Astrocyte (in vitro differentiated cells and primary cell): Measurements from ENCODE around the gene NFIA. TPM values are rescaled to one million over a fixed set of nuclear protein-coding genes. Genes with fewer than 3 reads are reported as not detected.

ENCODE experiments used
- DNase-seq: peaks from one replicate; pipeline ENCODE4 v3.0.0-alpha.2; 2010; ENCODE audit warnings: low read depth
- FAIRE-seq: peaks from 2 replicates; lab custom pipeline; 2011; peaks lifted over from hg19 to GRCh38; lab: Jason Lieb, UNC
- H2AFZ ChIP-seq: 2 replicates; pipeline ENCODE4 v1.6.0; 2012; ENCODE audit warnings: low read depth, low read length, inconsistent platforms
- H3K27ac ChIP-seq: 2 replicates; pipeline ENCODE4 v1.5.1; 2011; ENCODE audit warnings: low read depth, low read length, inconsistent platforms
- H3K27me3 ChIP-seq: 2 replicates; pipeline ENCODE4 v1.6.0; 2011; ENCODE audit warnings: low read length, inconsistent platforms; ENCODE audit not compliant: insufficient read depth
- H3K36me3 ChIP-seq: 2 replicates; pipeline ENCODE4 v1.5.1; 2011; ENCODE audit warnings: low read length, inconsistent platforms; ENCODE audit not compliant: insufficient read depth
- H3K4me1 ChIP-seq: 2 replicates; pipeline ENCODE4 v1.5.1; 2011; ENCODE audit warnings: low read length, inconsistent platforms; ENCODE audit not compliant: insufficient read depth
- H3K4me2 ChIP-seq: 2 replicates; pipeline ENCODE4 v1.6.0; 2012; ENCODE audit warnings: low read length, inconsistent platforms
- H3K4me3 ChIP-seq: 2 replicates; pipeline ENCODE4 v1.5.1; 2011; ENCODE audit warnings: low read depth, mild to moderate bottlenecking, low read length, inconsistent platforms; ENCODE audit not compliant: insufficient read depth
- H3K79me2 ChIP-seq: 2 replicates; pipeline ENCODE4 v1.6.0; 2012; ENCODE audit warnings: mild to moderate bottlenecking, low read length, inconsistent platforms; ENCODE audit not compliant: insufficient read depth
- H3K9ac ChIP-seq: 2 replicates; pipeline ENCODE4 v1.6.0; 2012; ENCODE audit warnings: mild to moderate bottlenecking, low read length, inconsistent platforms
- H3K9me3 ChIP-seq: 2 replicates; pipeline ENCODE4 v1.5.1; 2012; ENCODE audit warnings: low read depth, mild to moderate bottlenecking, low read length, inconsistent platforms; ENCODE audit not compliant: insufficient read depth
- H4K20me1 ChIP-seq: 2 replicates; pipeline ENCODE4 v1.6.0; 2012; ENCODE audit warnings: low read length, inconsistent platforms; ENCODE audit not compliant: insufficient read depth
- H3K27ac Mint-ChIP-seq: one replicate; pipeline ENCODE4 v1.8.0; 2021; ENCODE audit warnings: mild to moderate bottlenecking, mixed read lengths; ENCODE audit not compliant: unreplicated experiment
- H3K27me3 Mint-ChIP-seq: one replicate; pipeline ENCODE4 v1.8.0; 2021; ENCODE audit warnings: low read depth, mixed read lengths; ENCODE audit not compliant: unreplicated experiment
- H3K36me3 Mint-ChIP-seq: one replicate; pipeline ENCODE4 v1.8.0; 2021; ENCODE audit warnings: low read depth, mixed read lengths; ENCODE audit not compliant: unreplicated experiment
- H3K4me1 Mint-ChIP-seq: one replicate; pipeline ENCODE4 v1.8.0; 2021; ENCODE audit warnings: low read depth, mixed read lengths; ENCODE audit not compliant: unreplicated experiment
- H3K4me3 Mint-ChIP-seq: one replicate; pipeline ENCODE4 v1.8.0; 2021; ENCODE audit warnings: mild to moderate bottlenecking, moderate library complexity, mixed read lengths; ENCODE audit not compliant: unreplicated experiment
- H3K9me3 Mint-ChIP-seq: one replicate; pipeline ENCODE4 v1.8.0; 2021; ENCODE audit warnings: mild to moderate bottlenecking, mixed read lengths; ENCODE audit not compliant: unreplicated experiment
- EZH2 ChIP-seq: IDR thresholded peaks from 2 replicates; pipeline ENCODE4 v1.6.1; 2012; ENCODE audit warnings: mild to moderate bottlenecking, low read length, inconsistent platforms; ENCODE audit not compliant: insufficient read depth
- total RNA-seq: library from RNA; stranded (reverse); gene quantifications from 2 replicates; pipeline ENCODE4 v1.2.1, GENCODE V29; 2021
- TF ChIP-seq, protein P1 (sequence below): IDR thresholded peaks from 2 replicates; pipeline ENCODE4 v1.5.1; 2011; ENCODE audit warnings: low read depth, mild to moderate bottlenecking, inconsistent platforms, low read length, moderate library complexity; ENCODE audit not compliant: insufficient read depth

The NFIA gene
- total RNA-seq, 1 donor from 2014 or later: 4.6 TPM

DNA sequence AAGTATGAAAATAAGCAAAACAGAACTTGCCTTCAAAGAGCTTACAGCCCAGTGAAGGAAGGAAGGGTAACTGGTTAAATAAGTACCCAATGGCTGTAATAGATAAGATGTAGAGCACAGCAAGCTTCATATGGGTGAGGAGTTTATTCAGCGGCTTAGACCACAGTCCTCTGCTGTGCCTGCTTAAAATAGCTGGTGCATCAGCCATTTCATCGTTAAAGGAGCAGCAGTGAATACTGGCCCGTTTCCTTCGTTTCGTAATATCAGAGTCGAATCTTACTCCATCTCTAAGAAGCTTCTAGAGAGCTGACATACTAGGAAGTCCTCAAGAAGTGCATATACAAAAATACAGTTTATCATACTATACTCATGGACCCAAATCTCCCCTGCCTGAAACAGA lies 286.5 kb downstream of the NFIA start:
- no peak for FAIRE-seq
- TF ChIP-seq EZH2: no peak
- TF ChIP-seq, protein P1, sequence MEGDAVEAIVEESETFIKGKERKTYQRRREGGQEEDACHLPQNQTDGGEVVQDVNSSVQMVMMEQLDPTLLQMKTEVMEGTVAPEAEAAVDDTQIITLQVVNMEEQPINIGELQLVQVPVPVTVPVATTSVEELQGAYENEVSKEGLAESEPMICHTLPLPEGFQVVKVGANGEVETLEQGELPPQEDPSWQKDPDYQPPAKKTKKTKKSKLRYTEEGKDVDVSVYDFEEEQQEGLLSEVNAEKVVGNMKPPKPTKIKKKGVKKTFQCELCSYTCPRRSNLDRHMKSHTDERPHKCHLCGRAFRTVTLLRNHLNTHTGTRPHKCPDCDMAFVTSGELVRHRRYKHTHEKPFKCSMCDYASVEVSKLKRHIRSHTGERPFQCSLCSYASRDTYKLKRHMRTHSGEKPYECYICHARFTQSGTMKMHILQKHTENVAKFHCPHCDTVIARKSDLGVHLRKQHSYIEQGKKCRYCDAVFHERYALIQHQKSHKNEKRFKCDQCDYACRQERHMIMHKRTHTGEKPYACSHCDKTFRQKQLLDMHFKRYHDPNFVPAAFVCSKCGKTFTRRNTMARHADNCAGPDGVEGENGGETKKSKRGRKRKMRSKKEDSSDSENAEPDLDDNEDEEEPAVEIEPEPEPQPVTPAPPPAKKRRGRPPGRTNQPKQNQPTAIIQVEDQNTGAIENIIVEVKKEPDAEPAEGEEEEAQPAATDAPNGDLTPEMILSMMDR: no peak

DNA sequence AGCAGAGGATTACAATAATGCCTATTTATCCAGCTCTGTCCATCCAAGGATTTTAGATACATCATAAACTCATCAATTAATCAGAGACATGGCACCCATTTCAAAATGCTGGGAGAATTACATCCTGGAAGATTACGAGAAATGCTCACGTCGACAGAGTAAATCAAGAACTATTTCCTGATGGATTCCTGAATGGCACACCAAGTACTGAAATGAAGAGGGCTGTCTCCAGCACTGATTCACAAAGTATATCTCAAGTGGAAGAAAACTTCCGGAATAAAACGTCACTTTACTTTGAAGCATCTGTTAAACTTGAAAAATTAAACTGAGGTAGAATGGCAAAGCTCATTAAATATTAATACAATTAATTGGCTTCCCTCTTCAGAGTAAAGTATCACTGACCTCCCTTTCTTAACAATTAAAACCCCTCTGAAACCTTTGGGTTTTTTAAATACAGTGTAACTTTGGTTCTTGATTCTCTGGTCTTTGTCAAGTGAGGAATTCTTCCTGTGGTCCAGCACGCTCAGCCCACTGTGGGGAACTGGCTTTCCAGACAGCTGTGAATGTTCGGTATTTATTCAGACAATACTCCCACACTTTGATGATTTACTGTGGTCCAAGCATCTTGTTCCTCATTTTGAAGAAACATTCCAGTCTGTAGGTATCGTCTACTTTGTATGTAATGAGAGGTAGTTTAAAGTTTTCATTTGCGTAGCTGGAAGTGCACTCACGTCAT lies 288.0 kb downstream of the NFIA start:
- no peaks in the 10 kb centered on the region for H4K20me1 ChIP-seq
- no peak overlapping the region for H3K4me2 ChIP-seq
- Mint-ChIP-seq H3K4me3 (no peak overlapping the region), H3K9me3 (no peaks in the 10 kb centered on the region), H3K27ac (peak overlapping the region; percentile 20), H3K4me1 (peaks cover 14% of the 10 kb centered on the region), H3K36me3 (no peaks in the 10 kb centered on the region), H3K27me3 (peaks cover 6% of the 10 kb centered on the region)
- no peak overlapping the region for H3K9ac ChIP-seq
- TF ChIP-seq, protein P1: no peak
- no peaks in the 10 kb centered on the region for H3K79me2 ChIP-seq
- no peak overlapping the region for H3K27ac ChIP-seq
- no peak overlapping the region for H3K4me3 ChIP-seq
- no peaks in the 10 kb centered on the region for H3K36me3 ChIP-seq
- peaks cover 3% of the 10 kb centered on the region for H3K27me3 ChIP-seq
- no peak for FAIRE-seq
- DNase-seq: no peak
- H3K4me1 ChIP-seq: no peaks in the 10 kb centered on the region
- no peaks in the 10 kb centered on the region for H3K9me3 ChIP-seq
- no peak overlapping the region for H2AFZ ChIP-seq

More for the DNA sequence above, 286.5 kb downstream of the NFIA start:
- no peaks in the 10 kb centered on the region for H3K36me3 Mint-ChIP-seq
- H3K27ac Mint-ChIP-seq: no peak overlapping the region
- Histone ChIP-seq H3K27me3 (peaks cover 3% of the 10 kb centered on the region), H3K4me1 (no peaks in the 10 kb centered on the region), H3K79me2 (no peaks in the 10 kb centered on the region), H3K9me3 (no peaks in the 10 kb centered on the region), H3K4me3 (no peak overlapping the region), H3K27ac (no peak overlapping the region), H2AFZ (no peak overlapping the region), H3K9ac (no peak overlapping the region), H3K4me2 (no peak overlapping the region), H3K36me3 (no peaks in the 10 kb centered on the region), H4K20me1 (no peaks in the 10 kb centered on the region)
- H3K27me3 Mint-ChIP-seq: peaks cover 3% of the 10 kb centered on the region
- H3K4me1 Mint-ChIP-seq: peaks cover 14% of the 10 kb centered on the region
- H3K4me3 Mint-ChIP-seq: no peak overlapping the region
- no peak for DNase-seq
- H3K9me3 Mint-ChIP-seq: no peaks in the 10 kb centered on the region

DNA sequence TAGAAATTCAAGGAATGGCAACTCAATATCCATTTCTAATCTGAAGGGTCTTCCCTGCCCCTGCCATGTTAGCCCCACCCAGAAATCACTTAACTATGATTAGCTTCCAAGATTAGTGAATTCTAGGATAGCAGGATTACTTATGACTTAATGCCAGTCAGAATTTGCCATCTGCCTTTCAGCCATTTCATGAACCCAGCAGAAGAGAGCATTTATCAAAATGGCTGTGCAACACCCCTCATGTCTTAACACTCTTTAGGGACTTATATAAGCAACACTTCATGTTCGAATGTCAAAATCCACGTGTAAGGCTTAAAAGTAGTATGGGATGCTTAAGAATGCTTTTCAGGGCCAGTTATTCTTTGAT lies 288.5 kb downstream of the NFIA start:
- DNase-seq: no peak
- Mint-ChIP-seq H3K27me3 (peaks cover 11% of the 10 kb centered on the region), H3K4me3 (no peak overlapping the region), H3K4me1 (peaks cover 14% of the 10 kb centered on the region), H3K27ac (peak overlapping the region; percentile 20), H3K36me3 (no peaks in the 10 kb centered on the region), H3K9me3 (no peaks in the 10 kb centered on the region)
- TF ChIP-seq, protein P1: no peak
- TF ChIP-seq EZH2: no peak
- Histone ChIP-seq H3K9me3 (no peaks in the 10 kb centered on the region), H3K27ac (no peak overlapping the region), H3K9ac (no peak overlapping the region), H2AFZ (no peak overlapping the region), H3K4me3 (no peak overlapping the region), H3K27me3 (no peaks in the 10 kb centered on the region), H3K36me3 (no peaks in the 10 kb centered on the region), H3K79me2 (no peaks in the 10 kb centered on the region), H3K4me1 (no peaks in the 10 kb centered on the region), H3K4me2 (no peak overlapping the region), H4K20me1 (no peaks in the 10 kb centered on the region)
- FAIRE-seq: no peak
